Hematopoietic multipotent progenitor cell treated with erythropoietin and hydrocortisone succinate and interleukin-3 and kit ligand, for 4 days (in vitro differentiated cells): ENCODE data around the gene CACFD1.

Experiments
- DNase-seq: peaks from one replicate; pipeline ENCODE4 v3.0.0-alpha.2; 2015

CACFD1 gene

GRCh38 chr9:133485531-133486260 is 25.9 kb downstream of the CACFD1 start:
- DNase-seq = peak; percentile 71

GRCh38 chr9:133487331-133487725 is 27.6 kb downstream of the CACFD1 start:
- DNase-seq = no peak

GRCh38 chr9:133488686-133489252 is 29.0 kb downstream of the CACFD1 start:
- no peak for DNase-seq

GRCh38 chr9:133489253-133490190 is 29.7 kb downstream of the CACFD1 start:
- no peak for DNase-seq

- no peak for DNase-seq
Measured at GRCh38 chr9:133490201-133490681, 30.5 kb downstream of the CACFD1 start.

GRCh38 chr9:133490865-133491655 is 31.3 kb downstream of the CACFD1 start:
- no peak for DNase-seq

GRCh38 chr9:133491656-133491925 is 31.8 kb downstream of the CACFD1 start:
- DNase-seq = no peak

GRCh38 chr9:133492061-133493021 is 32.6 kb downstream of the CACFD1 start:
- DNase-seq = no peak

- DNase-seq = no peak
Measured at GRCh38 chr9:133493428-133493827, 33.6 kb downstream of the CACFD1 start.

GRCh38 chr9:133493845-133494540 is 34.2 kb downstream of the CACFD1 start:
- DNase-seq = no peak

GRCh38 chr9:133494636-133495326 is 35.0 kb downstream of the CACFD1 start:
- no peak for DNase-seq

GRCh38 chr9:133495327-133496293 is 35.8 kb downstream of the CACFD1 start:
- no peak for DNase-seq

- DNase-seq = no peak
Measured at GRCh38 chr9:133496861-133497842, 37.4 kb downstream of the CACFD1 start.

- no peak for DNase-seq
Measured at GRCh38 chr9:133499132-133499891, 39.5 kb downstream of the CACFD1 start.

GRCh38 chr9:133499892-133500270 is 40.1 kb downstream of the CACFD1 start:
- DNase-seq = no peak

GRCh38 chr9:133502112-133502511 is 42.3 kb downstream of the CACFD1 start:
- no peak for DNase-seq

GRCh38 chr9:133505186-133505830 is 45.5 kb downstream of the CACFD1 start:
- DNase-seq = no peak
